ENCODE results near the gene DBT.

GRCh38 chr1:100145116-100145515 is 104.5 kb downstream of the DBT start:
- TF ChIP-seq CTCF (IDR thresholded peaks at IDR 0.05) = no peak
- TF ChIP-seq POLR2A (IDR thresholded peaks at IDR 0.05) = no peak
